Spleen (tissue), 7 donors: ENCODE data around the gene NCOR1.

Experiments
- CTCF ChIP-seq, 11 experiments: fragments of 200-600 bp in 7 of 11; fragments of 450-650 bp in 4 of 11; sonication (generic) in 4 of 11; IDR thresholded peaks in 8 of 11; conservative IDR thresholded peaks in 3 of 11; 1 replicate in 7 of 11; 2 replicates in 4 of 11; pipeline versions ENCODE4 v1.4.0 to v1.8.0; 2016 to 2021; ENCODE audit warnings: antibody characterized with exemption in 11 of 11, inconsistent platforms in 4 of 11, mild to moderate bottlenecking in 1 of 11
- POLR2A ChIP-seq, 3 donors: fragments of 450-650 bp; IDR thresholded peaks; one replicate each; pipeline ENCODE4 v1.5.1; 2017; ENCODE audit warnings: antibody characterized with exemption in 3 of 3, mild to moderate bottlenecking in 1 of 3
- POLR2AphosphoS5 ChIP-seq, 3 donors: sonication (generic); formaldehyde crosslinking; IDR thresholded peaks; one replicate each; pipeline ENCODE4 v1.5.1; 2017; ENCODE audit warnings: antibody characterized with exemption in 3 of 3
- donor health status: DM: no; HTN: no; CAD: no; lungs with moderate emphysema.
- donor health status: DM: no; HTN: no; CAD: no.
- donor health status: DM: no; HTN: no; CAD: no.

- no peak for TF ChIP-seq CTCF (IDR thresholded peaks at IDR 0.05 in 8 of 11, conservative IDR thresholded peaks at IDR 0.05 in 3 of 11)
- TF ChIP-seq POLR2AphosphoS5 (IDR thresholded peaks at IDR 0.05), result no peak
- no peak for TF ChIP-seq POLR2A (IDR thresholded peaks at IDR 0.05)
Measured at GRCh38 chr17:16122697-16123434, 92.5 kb downstream of the NCOR1 start.
